Large intestine (tissue), 3 donors: ENCODE results near the gene CEACAM4. TPM values are rescaled to one million over a fixed set of nuclear protein-coding genes. Genes with fewer than 3 reads are reported as not detected.

Experiments
- DNase-seq, 2 donors: peaks; one replicate each; pipeline versions ENCODE4 v3.0.0 to v3.0.0-alpha.2; 2013
- H3K27ac ChIP-seq: one replicate; pipeline ENCODE4 v1.5.1; 2013; ENCODE audit warnings: low read length
- H3K27me3 ChIP-seq: 2 replicates; pipeline ENCODE4 v1.6.1; 2013; ENCODE audit warnings: low read length; ENCODE audit not compliant: control insufficient read depth, insufficient read depth
- H3K36me3 ChIP-seq: 2 replicates; pipeline ENCODE4 v1.6.1; 2013; ENCODE audit warnings: low read length; ENCODE audit not compliant: control insufficient read depth, insufficient read depth
- H3K4me1 ChIP-seq: one replicate; pipeline ENCODE4 v1.6.1; 2013; ENCODE audit warnings: low read length; ENCODE audit not compliant: control insufficient read depth, insufficient read depth
- H3K4me3 ChIP-seq: one replicate; pipeline ENCODE4 v1.5.1; 2013; ENCODE audit warnings: low read length
- H3K9me3 ChIP-seq: one replicate; pipeline ENCODE4 v1.6.1; 2013; ENCODE audit warnings: mild to moderate bottlenecking, low read depth, low read length, moderate library complexity; ENCODE audit not compliant: control insufficient read depth
- WGBS: methylation state at CpG from one replicate; pipeline ENCODE4 v1.1.5; 2013; ENCODE audit warnings: low lambda C conversion rate; ENCODE audit not compliant: insufficient coverage; 5-methylcytosine and 5-hydroxymethylcytosine counted together
- polyA plus RNA-seq: library from polyadenylated mRNA; unstranded; fragments of 120-200 nt; gene quantifications from one replicate; pipeline ENCODE4 v1.2.1, GENCODE V29; 2013

CEACAM4 gene
- polyA plus RNA-seq, 1 donor: 0.16 TPM

GRCh38 chr19:41638641-41639081 is 11.8 kb upstream of the CEACAM4 start:
- Histone ChIP-seq H3K9me3 (no peaks in the 10 kb centered on the region), H3K4me3 (no peak overlapping the region), H3K27me3 (peaks cover 8% of the 10 kb centered on the region), H3K27ac (no peak overlapping the region), H3K36me3 (no peaks in the 10 kb centered on the region), H3K4me1 (no peaks in the 10 kb centered on the region)
- 33% methylated on average over 1 of the region's 6 CpGs for WGBS
- no peak for DNase-seq

GRCh38 chr19:41637484-41637883 is 10.6 kb upstream of the CEACAM4 start:
- Histone ChIP-seq H3K4me3 (no peak overlapping the region), H3K27ac (no peak overlapping the region), H3K4me1 (no peaks in the 10 kb centered on the region), H3K27me3 (peaks cover 4% of the 10 kb centered on the region), H3K36me3 (no peaks in the 10 kb centered on the region), H3K9me3 (no peaks in the 10 kb centered on the region)
- WGBS: no CpG with 5 or more reads among the region's 2 CpGs
- no peak for DNase-seq

- Histone ChIP-seq H3K4me3 (no peak overlapping the region), H3K4me1 (no peaks in the 10 kb centered on the region), H3K27me3 (no peaks in the 10 kb centered on the region), H3K27ac (no peak overlapping the region), H3K9me3 (peaks cover 4% of the 10 kb centered on the region), H3K36me3 (no peaks in the 10 kb centered on the region)
- WGBS: no CpG with 5 or more reads among the region's 8 CpGs
- no peak for DNase-seq
Measured at GRCh38 chr19:41627966-41628675, 1.2 kb upstream of the CEACAM4 start.

GRCh38 chr19:41626278-41626677 is 596 bp downstream of the CEACAM4 start:
- no peak overlapping the region for H3K4me3 ChIP-seq
- 50% methylated on average over 1 of the region's 3 CpGs for WGBS
- peaks cover 4% of the 10 kb centered on the region for H3K9me3 ChIP-seq
- H3K4me1 ChIP-seq: no peaks in the 10 kb centered on the region
- H3K36me3 ChIP-seq: no peaks in the 10 kb centered on the region
- no peak overlapping the region for H3K27ac ChIP-seq
- DNase-seq: no peak
- H3K27me3 ChIP-seq: no peaks in the 10 kb centered on the region

GRCh38 chr19:41624937-41625336 is 1.9 kb downstream of the CEACAM4 start:
- H3K36me3 ChIP-seq: no peaks in the 10 kb centered on the region
- H3K27ac ChIP-seq: no peak overlapping the region
- DNase-seq: no peak
- WGBS: no CpG with 5 or more reads among the region's 4 CpGs
- H3K27me3 ChIP-seq: no peaks in the 10 kb centered on the region
- H3K4me3 ChIP-seq: no peak overlapping the region
- no peaks in the 10 kb centered on the region for H3K9me3 ChIP-seq
- H3K4me1 ChIP-seq: no peaks in the 10 kb centered on the region

- DNase-seq: no peak
- 80% methylated on average over 1 of the region's 7 CpGs for WGBS
- Histone ChIP-seq H3K27ac (no peak overlapping the region), H3K4me3 (no peak overlapping the region), H3K4me1 (no peaks in the 10 kb centered on the region), H3K27me3 (no peaks in the 10 kb centered on the region), H3K9me3 (no peaks in the 10 kb centered on the region), H3K36me3 (no peaks in the 10 kb centered on the region)
Measured at GRCh38 chr19:41624515-41624914, 2.4 kb downstream of the CEACAM4 start.

- no peaks in the 10 kb centered on the region for H3K27me3 ChIP-seq
- no peak overlapping the region for H3K4me3 ChIP-seq
- no peaks in the 10 kb centered on the region for H3K36me3 ChIP-seq
- H3K27ac ChIP-seq: no peak overlapping the region
- H3K9me3 ChIP-seq: no peaks in the 10 kb centered on the region
- H3K4me1 ChIP-seq: no peaks in the 10 kb centered on the region
- DNase-seq: no peak
- WGBS: 48% methylated on average over 3 of the region's 4 CpGs
Measured at GRCh38 chr19:41623360-41623759, 3.5 kb downstream of the CEACAM4 start.

- H3K27me3 ChIP-seq: no peaks in the 10 kb centered on the region
- no peaks in the 10 kb centered on the region for H3K9me3 ChIP-seq
- H3K4me1 ChIP-seq: no peaks in the 10 kb centered on the region
- DNase-seq: no peak
- no peak overlapping the region for H3K27ac ChIP-seq
- H3K36me3 ChIP-seq: no peaks in the 10 kb centered on the region
- WGBS: 81% methylated on average over 2 of the region's 7 CpGs
- H3K4me3 ChIP-seq: no peak overlapping the region
Measured at GRCh38 chr19:41621654-41622053, 5.2 kb downstream of the CEACAM4 start.

GRCh38 chr19:41621226-41621625 is 5.6 kb downstream of the CEACAM4 start:
- no peak for DNase-seq
- Histone ChIP-seq H3K36me3 (no peaks in the 10 kb centered on the region), H3K4me1 (no peaks in the 10 kb centered on the region), H3K4me3 (no peak overlapping the region), H3K27me3 (no peaks in the 10 kb centered on the region), H3K27ac (no peak overlapping the region), H3K9me3 (no peaks in the 10 kb centered on the region)
- no CpG with 5 or more reads among the region's 4 CpGs for WGBS

GRCh38 chr19:41620171-41620570 is 6.7 kb downstream of the CEACAM4 start:
- no peak overlapping the region for H3K4me3 ChIP-seq
- no peaks in the 10 kb centered on the region for H3K4me1 ChIP-seq
- no peaks in the 10 kb centered on the region for H3K36me3 ChIP-seq
- DNase-seq: no peak
- no CpG with 5 or more reads among the region's 5 CpGs for WGBS
- no peaks in the 10 kb centered on the region for H3K9me3 ChIP-seq
- H3K27ac ChIP-seq: no peak overlapping the region
- no peaks in the 10 kb centered on the region for H3K27me3 ChIP-seq

GRCh38 chr19:41619018-41619556 is 7.8 kb downstream of the CEACAM4 start:
- H3K27ac ChIP-seq: no peak overlapping the region
- H3K9me3 ChIP-seq: no peaks in the 10 kb centered on the region
- no peaks in the 10 kb centered on the region for H3K27me3 ChIP-seq
- H3K4me1 ChIP-seq: no peaks in the 10 kb centered on the region
- H3K36me3 ChIP-seq: no peaks in the 10 kb centered on the region
- no peak for DNase-seq
- WGBS: no CpG with 5 or more reads among the region's 7 CpGs
- no peak overlapping the region for H3K4me3 ChIP-seq
